ENCODE measurements around the gene GPR31. TPM values are rescaled to one million over a fixed set of nuclear protein-coding genes. Genes with fewer than 3 reads are reported as not detected.
"Not testable (repeated sequence)": the region's sequence is repeated elsewhere in the genome, so short reads cannot be mapped to it uniquely, and the experiment has no call there.

GPR31 gene
- total RNA-seq, 1 donor from 2014 or later: not detected

GRCh38 chr6:167168296-167168695 lies 10.5 kb upstream of the GPR31 start:
- DNase-seq (ENCODE audit: extremely low spot score, unreplicated experiment); H3K36me3 Mint-ChIP-seq (ENCODE audit: unreplicated experiment); H3K4me3 Mint-ChIP-seq (ENCODE audit: unreplicated experiment); H3K27ac Mint-ChIP-seq (ENCODE audit: unreplicated experiment); H3K9me3 Mint-ChIP-seq (ENCODE audit: unreplicated experiment); H3K4me1 Mint-ChIP-seq (ENCODE audit: unreplicated experiment): not testable (repeated sequence)
- peaks cover 24% of the 10 kb centered on the region for H3K27me3 Mint-ChIP-seq (ENCODE audit: unreplicated experiment)

- DNase-seq (ENCODE audit: extremely low spot score, unreplicated experiment); H3K4me3 Mint-ChIP-seq (ENCODE audit: unreplicated experiment); H3K27ac Mint-ChIP-seq (ENCODE audit: unreplicated experiment); H3K36me3 Mint-ChIP-seq (ENCODE audit: unreplicated experiment); H3K4me1 Mint-ChIP-seq (ENCODE audit: unreplicated experiment); H3K9me3 Mint-ChIP-seq (ENCODE audit: unreplicated experiment): not testable (repeated sequence)
- peaks cover 24% of the 10 kb centered on the region for H3K27me3 Mint-ChIP-seq (ENCODE audit: unreplicated experiment)
Measured at GRCh38 chr6:167167699-167168098, 9.9 kb upstream of the GPR31 start.

GRCh38 chr6:167165858-167166471 lies 8.2 kb upstream of the GPR31 start:
- Mint-ChIP-seq H3K27me3 (ENCODE audit: unreplicated experiment) (peaks cover 24% of the 10 kb centered on the region), H3K36me3 (ENCODE audit: unreplicated experiment) (no peaks in the 10 kb centered on the region), H3K4me3 (ENCODE audit: unreplicated experiment) (no peak overlapping the region), H3K4me1 (ENCODE audit: unreplicated experiment) (no peaks in the 10 kb centered on the region), H3K9me3 (ENCODE audit: unreplicated experiment) (no peaks in the 10 kb centered on the region), H3K27ac (ENCODE audit: unreplicated experiment) (no peak overlapping the region)
- TF ChIP-seq CTCF (IDR thresholded peaks at IDR 0.05): no peak
- no peak for DNase-seq (ENCODE audit: extremely low spot score, unreplicated experiment)

GRCh38 chr6:167164261-167164660 lies 6.5 kb upstream of the GPR31 start:
- no peaks in the 10 kb centered on the region for H3K9me3 Mint-ChIP-seq (ENCODE audit: unreplicated experiment)
- H3K4me1 Mint-ChIP-seq (ENCODE audit: unreplicated experiment): no peaks in the 10 kb centered on the region
- no peak overlapping the region for H3K4me3 Mint-ChIP-seq (ENCODE audit: unreplicated experiment)
- no peak for TF ChIP-seq CTCF (IDR thresholded peaks at IDR 0.05)
- no peaks in the 10 kb centered on the region for H3K36me3 Mint-ChIP-seq (ENCODE audit: unreplicated experiment)
- DNase-seq (ENCODE audit: extremely low spot score, unreplicated experiment): no peak
- no peak overlapping the region for H3K27ac Mint-ChIP-seq (ENCODE audit: unreplicated experiment)
- H3K27me3 Mint-ChIP-seq (ENCODE audit: unreplicated experiment): peaks cover 21% of the 10 kb centered on the region

GRCh38 chr6:167163476-167164011 lies 5.8 kb upstream of the GPR31 start:
- Mint-ChIP-seq H3K9me3 (ENCODE audit: unreplicated experiment) (no peaks in the 10 kb centered on the region), H3K27me3 (ENCODE audit: unreplicated experiment) (peaks cover 25% of the 10 kb centered on the region), H3K27ac (ENCODE audit: unreplicated experiment) (no peak overlapping the region), H3K4me3 (ENCODE audit: unreplicated experiment) (no peak overlapping the region), H3K4me1 (ENCODE audit: unreplicated experiment) (no peaks in the 10 kb centered on the region), H3K36me3 (ENCODE audit: unreplicated experiment) (no peaks in the 10 kb centered on the region)
- no peak for TF ChIP-seq CTCF (IDR thresholded peaks at IDR 0.05)
- DNase-seq (ENCODE audit: extremely low spot score, unreplicated experiment): no peak

GRCh38 chr6:167162591-167162990 lies 4.8 kb upstream of the GPR31 start:
- no peak for DNase-seq (ENCODE audit: extremely low spot score, unreplicated experiment)
- no peaks in the 10 kb centered on the region for H3K9me3 Mint-ChIP-seq (ENCODE audit: unreplicated experiment)
- TF ChIP-seq CTCF (IDR thresholded peaks at IDR 0.05): no peak
- H3K27ac Mint-ChIP-seq (ENCODE audit: unreplicated experiment): no peak overlapping the region
- no peak overlapping the region for H3K4me3 Mint-ChIP-seq (ENCODE audit: unreplicated experiment)
- H3K36me3 Mint-ChIP-seq (ENCODE audit: unreplicated experiment): no peaks in the 10 kb centered on the region
- H3K27me3 Mint-ChIP-seq (ENCODE audit: unreplicated experiment): peaks cover 25% of the 10 kb centered on the region
- H3K4me1 Mint-ChIP-seq (ENCODE audit: unreplicated experiment): no peaks in the 10 kb centered on the region
